ENCODE results near the gene MRPS22.
A peak's percentile ranks its signal among the peaks of the same experiment; 100 is the strongest.
"Not testable (repeated sequence)": the region's sequence is repeated elsewhere in the genome, so short reads cannot be mapped to it uniquely, and the experiment has no call there.

The MRPS22 gene

DNA sequence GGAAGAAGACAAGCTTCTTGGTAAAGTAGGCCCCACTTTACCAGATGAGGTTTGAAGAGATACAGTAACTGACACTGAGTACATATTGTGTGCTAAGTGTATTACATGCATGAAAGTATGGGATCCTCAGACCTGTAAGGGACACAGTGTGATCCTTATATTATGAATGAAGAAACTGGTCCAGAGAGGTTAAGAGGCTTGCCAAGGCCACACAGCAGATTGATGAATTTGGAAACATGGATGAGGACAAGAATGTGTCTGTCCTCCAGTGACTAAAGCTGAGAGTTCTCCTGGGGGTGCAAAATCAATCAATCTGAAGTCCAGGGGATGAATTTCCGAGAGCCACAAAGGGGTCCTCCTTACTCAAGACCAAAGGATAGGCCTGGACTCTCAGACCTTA, 31.4 kb upstream of the MRPS22 start:
- no peak for DNase-seq

DNA sequence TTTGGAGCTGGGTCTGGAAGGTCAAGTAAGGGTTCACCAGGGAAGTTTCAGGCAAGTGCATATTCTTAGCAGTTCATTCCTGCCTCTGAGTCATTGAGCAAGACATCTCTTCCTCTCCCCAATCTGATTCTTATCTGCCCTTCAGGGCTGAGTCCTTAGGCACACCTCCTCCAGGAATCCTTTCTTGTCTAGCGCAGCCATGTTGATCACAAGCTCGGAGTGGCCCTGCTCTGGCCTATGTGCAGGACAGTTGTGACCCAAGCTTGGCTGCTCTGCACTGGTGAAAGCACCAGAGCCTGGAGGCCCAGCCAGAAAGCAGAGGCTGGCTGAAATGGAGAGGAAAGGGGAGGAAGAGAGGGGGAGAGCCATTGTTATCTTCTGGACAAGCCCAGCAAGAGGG, 30.9 kb upstream of the MRPS22 start:
- DNase-seq: no peak

DNA sequence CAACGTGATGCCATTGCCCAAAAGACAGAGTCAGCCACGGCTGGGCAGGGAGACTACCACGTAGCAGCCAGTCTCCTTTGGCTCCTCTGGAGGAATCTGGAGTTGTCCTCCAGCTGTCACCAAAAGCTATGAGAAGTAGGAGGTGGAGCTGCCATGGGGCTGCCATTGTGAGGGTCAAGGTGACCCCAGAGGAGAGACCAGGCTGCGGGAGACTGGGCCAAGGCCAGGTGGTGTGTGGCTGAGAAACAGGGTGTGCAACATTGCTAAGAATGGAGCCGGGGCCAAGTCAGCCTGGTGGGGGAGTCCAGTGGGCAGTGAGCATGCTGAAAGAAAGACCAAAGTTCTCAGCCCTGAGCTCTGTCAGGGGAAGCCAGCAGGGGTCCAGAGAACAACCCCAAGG, 29.9 kb upstream of the MRPS22 start:
- DNase-seq: no peak

DNA sequence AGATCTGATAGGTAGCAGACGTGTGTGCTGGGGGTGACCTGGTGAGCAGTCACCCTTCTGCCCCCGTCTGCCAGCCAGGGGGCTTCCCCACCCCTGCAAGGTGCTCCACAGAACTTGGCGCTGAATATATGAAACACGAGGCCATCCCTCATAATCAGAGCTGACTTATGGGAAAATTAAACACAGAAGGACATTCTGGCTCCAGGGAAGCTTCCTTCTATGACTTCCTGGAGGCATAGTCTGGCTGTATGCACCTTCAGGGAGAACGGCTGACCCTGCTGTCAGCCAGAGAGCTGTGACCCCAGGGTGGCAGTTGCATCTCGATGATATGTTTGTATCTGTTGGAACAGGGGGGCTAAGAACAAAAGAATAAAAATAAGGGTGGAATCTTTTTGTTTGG, 26.6 kb upstream of the MRPS22 start:
- DNase-seq: no peak

DNA sequence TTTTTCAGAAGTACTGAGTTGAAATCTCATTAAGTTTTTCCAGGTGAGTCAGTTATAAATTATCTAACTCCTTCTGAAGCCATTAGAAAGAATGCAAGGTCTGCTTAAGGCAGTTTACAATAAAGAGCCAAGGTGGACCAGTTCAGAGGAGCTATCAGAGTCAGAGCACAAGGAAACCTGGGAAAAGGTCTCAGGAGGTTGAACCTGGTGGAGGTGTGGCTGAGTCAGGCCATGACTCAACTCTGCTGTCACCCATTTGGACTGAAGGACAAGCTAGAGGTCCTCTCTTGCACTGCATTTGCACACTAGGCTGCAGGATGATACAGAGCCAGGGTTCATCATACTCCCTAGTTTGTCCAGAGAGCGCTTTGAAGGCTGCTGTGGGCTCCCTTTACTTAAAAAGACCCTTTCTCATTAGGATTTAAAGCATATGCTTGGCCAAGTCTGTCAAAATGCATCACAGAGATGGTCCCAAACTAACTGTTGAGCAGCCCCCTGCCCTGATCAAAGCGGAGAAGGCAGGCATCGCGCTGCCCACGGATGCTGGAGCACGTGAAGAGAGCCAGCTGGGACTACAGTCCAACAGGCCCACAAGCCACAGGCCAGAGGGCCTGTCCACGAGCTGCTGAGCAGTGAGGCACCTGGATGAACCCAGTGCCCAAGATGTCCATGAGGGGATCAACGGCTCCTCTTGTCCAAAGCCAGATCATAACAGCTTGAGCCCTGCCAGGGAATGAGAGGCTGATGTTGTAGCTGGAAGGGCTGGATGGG, 26.0 kb upstream of the MRPS22 start:
- no peak for DNase-seq

DNA sequence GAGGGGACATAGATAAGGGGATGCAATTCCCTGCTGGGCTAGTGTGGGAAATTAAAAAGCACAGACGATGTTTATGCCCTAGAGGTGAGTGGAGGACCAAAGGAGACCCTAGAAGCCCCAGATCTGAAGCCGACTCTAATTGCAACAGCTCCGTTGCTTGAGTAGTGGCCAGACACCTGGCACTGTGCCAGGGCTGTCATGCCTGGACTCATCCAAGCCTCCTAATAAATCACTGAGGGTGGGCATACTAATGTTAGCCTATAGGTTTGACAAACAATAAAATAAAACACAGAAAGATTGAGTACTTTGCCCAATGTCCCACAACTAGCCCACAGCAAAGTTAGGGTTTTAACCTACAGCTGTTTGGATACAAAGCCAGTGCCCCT, 25.4 kb upstream of the MRPS22 start:
- DNase-seq: no peak

DNA sequence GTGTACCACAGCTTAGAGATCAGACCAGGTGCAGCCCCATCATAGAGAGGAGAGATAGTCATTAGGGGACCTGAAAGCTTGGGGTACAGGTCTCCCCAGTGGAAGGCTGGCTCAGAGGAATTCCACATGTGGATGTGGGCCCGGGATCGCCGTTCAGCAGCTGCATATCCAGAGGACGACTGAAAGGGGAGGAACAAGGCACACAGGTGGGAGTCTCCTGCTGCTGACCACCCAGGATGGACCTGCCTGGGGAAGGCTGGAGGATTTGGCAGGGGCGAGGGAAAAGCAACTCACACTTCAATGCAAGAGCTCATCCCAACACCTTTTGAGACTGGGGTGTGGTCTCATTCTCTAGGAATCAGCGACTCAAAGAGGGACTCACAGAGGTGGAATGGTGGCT, 25.0 kb upstream of the MRPS22 start:
- DNase-seq: no peak

DNA sequence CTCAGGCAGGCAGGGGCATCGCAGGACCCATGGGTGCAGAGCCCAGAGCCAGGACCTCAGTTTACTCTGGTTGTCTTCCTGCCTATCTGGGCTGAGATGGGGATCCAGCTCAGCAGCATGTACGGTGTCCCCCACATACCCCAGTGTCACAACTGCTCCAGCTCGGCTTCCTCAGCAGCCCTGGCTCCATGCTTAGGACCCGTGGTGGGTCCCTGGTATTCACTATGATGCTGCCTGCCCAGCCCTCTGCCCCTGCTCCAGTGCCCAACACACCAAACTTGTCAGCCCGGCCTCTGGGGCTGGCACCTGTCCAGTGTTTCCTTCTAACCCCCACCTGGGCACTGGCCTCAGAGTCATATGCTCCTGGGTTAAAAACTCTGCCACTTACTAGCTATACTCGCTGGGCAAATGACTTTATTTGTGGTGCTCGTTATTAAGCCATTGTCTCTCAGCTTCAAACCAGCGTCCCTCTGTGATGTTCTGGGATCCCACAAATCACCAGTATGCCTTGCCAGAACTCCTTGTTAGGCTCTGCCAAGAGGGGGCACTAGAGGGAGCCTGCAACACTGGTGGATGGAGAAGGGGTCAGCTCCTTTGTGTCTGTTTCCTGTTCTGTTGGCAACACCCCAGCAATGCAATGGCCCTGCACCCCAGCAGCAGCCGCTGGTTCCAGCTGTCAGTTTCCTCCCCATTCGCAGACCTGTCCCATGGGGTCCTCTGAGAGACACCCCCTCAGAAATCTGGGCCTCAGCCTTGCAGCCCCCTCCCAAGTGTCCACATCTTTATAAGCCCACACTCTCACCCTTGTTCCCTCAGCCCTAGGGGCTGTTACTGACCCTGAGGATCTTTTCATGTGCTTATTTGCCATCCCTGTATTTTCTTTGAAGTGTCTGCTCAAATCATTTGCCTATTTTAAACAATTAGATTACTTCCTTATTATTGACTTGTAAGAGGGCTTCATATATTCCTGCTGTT, 24.1 kb upstream of the MRPS22 start:
- DNase-seq: no peak

DNA sequence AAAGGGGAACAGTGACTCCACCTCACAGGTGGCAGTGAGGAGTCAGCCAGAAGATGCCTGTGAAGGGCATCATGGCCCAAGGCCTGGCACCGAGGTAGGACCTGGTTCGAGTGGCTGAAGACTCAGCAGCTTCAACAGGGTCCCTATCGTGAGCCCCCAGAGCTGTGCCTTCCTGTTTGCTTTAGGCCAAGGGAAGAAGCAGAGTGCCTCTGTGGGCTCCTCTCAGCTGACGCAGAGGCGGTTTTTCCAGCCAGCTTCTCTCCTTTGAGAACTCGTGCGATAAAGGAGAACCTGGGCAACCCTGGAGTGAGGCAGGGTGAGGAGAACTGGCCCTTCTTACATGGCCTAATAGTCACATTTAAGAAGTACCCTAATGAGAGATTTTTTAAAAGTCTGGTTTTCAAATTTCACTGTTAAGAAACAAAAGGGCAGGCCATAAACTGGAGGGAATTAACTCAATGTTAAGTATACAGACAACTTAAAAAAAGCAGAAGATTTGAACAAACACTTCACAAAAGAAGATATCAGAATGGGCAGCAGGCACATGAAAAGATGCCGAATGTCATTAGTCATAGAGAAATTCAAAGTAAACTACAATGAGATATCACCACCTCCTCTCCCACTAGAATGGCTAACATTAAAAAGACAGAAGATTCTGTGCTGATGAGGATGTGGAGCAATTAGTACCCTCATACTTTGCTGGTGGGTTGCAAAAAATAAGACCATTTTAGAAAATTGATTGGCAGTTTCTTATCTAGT, 23.1 kb upstream of the MRPS22 start:
- DNase-seq: no peak

DNA sequence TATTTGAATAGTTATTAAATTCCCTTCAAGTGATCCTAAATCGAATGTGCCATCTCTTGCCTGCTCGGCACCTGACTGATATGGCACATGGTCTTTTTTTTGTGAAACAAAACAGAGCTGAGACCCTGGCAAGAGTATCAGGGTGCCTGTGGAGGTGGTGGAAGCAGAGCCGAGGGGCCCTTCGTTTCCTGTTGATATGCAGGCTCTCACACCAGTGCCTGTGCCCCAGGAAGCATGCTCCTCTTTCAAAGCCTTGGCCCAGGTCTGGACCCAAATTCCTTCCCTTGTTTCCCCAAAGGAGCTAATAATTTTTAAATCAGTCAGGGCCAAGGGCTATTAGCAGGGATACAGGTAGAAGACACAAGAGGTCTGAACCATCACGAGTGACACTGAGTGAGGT, 21.5 kb upstream of the MRPS22 start:
- no peak for DNase-seq

DNA sequence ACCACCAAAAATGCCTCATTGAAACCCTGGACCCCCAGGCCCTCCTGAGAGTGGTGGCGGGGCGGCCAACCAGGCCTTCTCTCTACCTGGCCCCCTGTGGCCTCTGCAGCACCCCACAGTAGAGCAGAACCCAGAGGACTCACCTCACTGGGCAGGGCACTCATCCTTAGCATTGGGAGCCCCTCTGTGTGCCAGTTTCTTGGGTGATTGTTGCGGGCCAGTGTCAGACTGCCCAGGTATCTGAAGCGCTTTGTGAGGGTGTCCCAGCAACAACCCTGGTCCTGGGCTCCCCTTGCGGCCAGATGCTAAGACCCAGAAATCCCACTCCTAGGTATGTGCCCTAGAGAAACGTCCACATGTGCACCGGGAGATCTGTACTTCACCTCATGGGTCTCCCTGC, 20.7 kb upstream of the MRPS22 start:
- DNase-seq: no peak

DNA sequence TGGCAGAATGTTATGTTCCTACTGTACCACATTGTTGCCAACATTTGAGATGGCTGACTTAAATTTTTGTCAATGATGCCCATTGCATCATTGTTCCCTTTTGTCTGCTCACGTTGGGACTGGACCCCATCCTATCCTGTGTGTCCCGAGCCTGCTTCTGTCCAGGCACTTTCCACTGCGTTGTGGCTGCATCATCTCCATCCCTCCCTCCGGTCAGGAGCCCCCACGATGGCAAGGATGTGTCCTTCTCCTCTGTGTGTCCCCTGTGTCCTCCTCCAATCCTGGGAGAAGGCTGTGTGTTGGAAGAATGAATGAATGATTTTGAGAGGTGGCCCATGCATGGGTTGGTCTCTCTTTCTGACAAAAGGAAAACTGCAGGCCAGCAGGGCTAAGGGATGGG, 19.4 kb upstream of the MRPS22 start:
- DNase-seq: no peak

DNA sequence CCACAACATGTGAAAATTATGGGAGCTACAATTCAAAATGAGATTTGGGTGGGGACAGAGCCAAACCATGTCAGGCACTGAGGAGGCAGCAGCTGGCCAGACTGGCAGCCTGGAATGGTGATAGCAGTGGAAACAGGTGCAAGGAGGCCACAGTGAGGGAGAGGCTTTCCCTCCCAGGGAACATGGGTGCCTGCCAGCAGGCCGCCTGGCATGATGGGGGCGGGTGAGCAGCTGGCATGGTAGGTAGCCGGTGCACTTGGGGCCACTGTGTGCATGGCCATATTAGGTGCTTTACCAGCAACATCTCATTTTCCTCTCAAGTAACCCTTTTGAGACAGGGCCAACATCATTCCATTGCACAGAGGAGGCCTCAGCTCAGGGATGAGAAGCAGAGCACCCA, 18.3 kb upstream of the MRPS22 start:
- no peak for DNase-seq

DNA sequence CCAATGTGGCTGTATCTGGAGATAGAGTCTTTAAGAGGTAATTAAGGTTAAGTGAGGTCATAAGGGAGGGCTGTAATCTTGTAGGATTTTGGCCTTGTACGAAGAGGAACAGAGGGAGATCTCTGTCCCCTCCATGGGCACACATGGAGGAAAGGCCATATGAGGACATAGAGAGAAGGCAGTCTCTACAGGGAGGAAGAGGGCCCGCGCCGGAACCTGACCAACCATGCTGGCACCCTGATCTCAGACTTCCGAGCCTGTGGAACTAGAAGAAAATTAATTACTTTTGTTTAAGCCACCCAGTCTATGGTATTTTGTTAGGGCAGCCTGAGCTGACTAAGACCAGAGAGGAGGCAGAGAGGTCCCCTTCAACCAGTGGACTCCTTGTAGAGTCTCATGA, 17.7 kb upstream of the MRPS22 start:
- no peak for DNase-seq

DNA sequence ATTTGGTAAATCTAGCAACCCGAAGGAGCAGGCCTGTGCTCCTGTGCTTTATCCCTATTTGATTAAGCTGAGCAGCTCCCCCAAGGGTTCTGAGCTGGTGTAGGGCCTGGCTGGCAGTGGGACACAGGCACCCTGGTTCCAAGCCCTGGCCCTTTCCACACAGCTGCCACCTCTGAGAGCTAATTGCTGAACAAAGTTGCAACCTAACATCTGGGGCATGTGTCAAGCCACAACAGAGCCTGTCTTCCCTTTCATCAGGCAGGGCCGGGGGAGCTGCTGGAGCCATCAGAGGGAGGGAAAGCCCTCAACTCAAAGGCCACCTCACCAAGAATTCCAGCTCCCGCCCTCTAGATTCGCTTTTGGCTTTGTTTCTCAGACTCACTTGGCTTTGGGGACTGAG, 17.1 kb upstream of the MRPS22 start:
- no peak for DNase-seq

DNA sequence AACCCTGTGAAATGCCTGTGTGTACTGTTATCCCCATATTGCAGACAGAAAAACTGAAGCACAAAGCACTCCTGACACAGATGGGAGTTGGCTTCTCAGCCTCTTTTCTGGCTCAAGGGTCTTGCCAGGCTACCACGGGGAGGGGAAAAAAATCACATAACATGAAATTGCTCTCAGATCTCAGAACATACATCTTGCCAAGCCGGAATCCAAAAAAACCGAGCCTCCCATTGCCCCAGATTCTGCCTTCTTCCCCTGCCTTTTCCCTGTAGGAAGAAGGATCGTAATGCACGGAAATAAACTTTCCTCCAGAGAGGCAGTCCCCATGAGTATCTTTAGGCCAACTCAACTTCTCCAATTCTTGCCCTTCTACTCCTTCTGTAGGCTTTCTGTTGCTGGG, 16.6 kb upstream of the MRPS22 start:
- DNase-seq: no peak

DNA sequence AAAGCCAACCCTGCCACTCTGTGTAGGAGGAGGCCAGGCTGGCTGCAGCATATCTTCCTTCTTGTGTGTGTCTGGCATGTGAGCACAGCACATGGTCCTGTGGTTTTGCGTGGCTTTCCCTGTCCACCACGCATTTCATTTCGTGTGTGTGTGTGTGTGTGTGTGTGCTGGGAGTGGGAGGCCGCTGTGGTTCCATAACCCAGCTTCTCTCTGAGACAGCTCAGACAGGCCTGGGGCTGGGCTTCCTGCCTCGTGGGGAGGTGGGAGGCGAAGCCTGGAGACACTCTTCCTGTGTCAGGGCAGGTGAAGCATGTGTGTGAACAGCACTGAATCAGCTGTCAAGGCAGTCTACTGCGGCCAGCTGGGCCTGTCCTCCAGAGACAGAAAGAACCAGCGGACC, 16.0 kb upstream of the MRPS22 start:
- DNase-seq: peak in 1 of 2 donors; percentile 13

DNA sequence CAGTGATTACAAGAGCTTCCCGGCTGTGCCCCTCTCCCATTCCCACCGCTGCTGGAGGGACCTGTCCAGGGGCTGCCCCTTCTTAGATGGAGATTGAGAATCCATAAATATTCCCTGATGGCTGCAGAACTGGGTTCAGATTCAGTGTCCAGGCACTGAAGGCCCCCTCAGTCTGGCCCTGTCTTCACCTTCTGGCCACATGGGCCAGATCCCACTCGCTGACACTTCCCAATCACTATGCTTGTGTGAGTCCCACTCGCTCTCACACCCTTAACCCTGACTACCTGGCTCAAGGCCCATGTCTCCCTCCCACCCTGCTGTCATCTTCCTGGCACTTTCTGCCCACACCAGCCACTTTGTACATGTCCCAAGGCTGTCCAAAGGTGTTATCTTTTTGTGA, 15.5 kb upstream of the MRPS22 start:
- DNase-seq: no peak

DNA sequence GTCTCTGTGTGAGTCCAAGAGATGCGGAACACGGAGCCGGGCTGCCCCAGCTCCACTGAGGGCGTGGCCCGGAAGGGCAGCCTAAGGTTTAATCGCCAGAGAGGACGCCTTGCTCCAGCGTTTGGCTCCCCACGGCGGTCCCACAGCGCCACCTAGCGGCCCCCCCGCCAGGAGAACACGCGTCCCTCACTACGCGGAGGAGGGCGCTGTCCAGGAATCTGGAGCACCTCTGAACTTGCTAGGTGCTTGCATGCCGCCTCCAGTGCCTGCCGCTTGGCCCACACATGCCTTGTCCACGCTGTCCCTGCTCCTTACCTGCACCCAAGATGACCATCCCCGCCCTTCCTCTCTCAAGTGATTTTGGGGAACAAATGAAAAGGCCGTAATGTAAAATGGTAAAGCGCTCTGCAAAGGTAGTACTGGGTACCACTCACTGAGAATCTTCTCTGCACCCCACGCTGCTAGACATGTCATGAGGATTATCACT, 14.4 kb upstream of the MRPS22 start:
- DNase-seq: peak; percentile 93 to 94

DNA sequence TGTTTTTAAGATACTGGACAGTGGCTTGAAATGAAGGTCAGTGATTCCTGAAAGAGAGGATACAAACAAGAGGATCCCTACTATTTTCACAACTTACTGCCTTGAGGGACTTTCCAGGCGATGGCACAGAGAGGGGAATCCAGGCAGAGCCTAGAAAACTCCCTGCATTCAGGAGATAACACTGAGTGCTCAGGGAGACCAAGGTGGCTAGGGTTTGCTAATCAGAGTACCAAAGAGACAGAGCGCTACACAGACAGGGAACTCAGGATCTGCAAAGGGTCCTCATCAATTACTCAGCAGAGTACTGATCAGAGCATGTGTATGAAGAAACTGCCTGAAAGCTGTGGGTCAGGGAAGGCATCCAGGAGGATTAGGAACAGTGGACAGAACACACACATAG, 11.7 kb upstream of the MRPS22 start:
- no peak for DNase-seq

DNA sequence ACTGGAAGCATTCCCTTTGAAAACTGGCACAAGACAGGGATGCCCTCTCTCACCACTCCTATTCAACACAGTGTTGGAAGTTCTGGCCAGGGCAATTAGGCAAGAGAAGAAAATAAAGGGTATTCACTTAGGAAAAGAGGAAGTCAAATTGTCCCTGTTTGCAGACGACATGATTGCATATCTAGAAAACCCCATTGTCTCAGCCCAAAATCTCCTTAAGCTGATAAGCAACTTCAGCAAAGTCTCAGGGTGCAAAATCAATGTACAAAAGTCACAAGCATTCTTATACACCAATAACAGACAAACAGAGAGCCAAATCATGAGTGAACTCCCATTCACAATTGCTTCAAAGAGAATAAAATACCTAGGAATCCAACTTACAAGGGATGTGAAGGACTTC, 9.1 kb upstream of the MRPS22 start:
- not testable (repeated sequence) for DNase-seq

DNA sequence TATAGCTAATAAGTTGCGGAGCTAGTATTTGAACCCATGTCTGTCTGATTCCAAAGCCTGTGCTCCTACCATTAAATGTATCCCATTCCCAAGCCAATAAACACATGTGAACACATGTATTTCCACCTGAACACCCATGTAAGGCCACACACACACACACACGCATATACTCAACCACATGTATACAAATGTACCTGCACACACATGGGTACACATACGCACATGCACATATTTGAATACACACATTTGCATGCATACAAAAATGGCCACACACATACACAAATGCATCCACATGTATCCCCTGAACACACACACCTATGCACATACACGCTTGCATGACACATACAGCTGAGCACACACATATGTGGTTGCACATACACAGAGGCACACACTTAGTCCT, 5.4 kb upstream of the MRPS22 start:
- DNase-seq: no peak

DNA sequence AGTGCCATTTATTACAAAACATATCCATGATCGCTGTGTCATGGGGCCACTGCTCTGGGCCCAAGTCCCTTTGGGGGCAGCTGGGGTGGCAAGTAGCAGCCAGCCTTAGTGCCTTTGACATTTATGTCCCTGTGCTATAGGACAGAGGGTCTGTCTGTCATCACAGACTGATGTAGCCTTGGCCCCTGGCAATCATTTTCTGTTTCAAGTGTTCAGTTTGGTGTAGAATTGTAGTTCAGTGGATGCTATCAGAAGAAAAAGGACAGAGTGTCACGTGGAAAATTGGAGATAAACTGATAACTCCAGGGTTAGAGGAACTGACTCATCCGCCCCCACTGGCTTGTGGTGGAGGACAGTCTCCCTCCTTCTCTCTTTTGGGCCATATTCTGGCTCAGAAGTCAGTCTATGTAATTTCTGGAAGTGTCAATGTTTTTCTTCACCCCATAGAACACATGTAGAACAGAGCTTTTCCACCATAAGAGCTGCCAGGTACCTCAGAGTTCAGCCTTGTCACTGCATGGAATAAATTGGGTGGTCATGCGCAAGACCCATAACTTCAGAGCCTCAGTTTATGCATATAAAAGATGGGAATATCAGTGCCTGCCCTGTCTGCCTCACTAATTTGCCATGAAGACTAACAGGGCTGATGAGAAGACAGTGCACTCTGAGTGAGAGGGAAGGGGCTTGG, 4.5 kb upstream of the MRPS22 start:
- peak in 1 of 2 donors; percentile 51 for DNase-seq
